Measurements from ENCODE around the gene PIK3C2A.
A peak's percentile ranks its signal among the peaks of the same experiment; 100 is the strongest.

The PIK3C2A gene

GRCh38 chr11:17171916-17172315 is 35.9 kb downstream of the PIK3C2A start:
- DNase-seq = peak in 1 of 2 donors; percentile 45
- no CpG with 5 or more reads among the region's 1 CpG for WGBS (ENCODE audit: extremely low coverage, insufficient coverage, insufficient read length)
- no peak overlapping the region for H3K27ac ChIP-seq (ENCODE audit: low read depth, low read length)
- H3K4ac ChIP-seq (ENCODE audit: low read depth, low read length) = peak overlapping the region; percentile 55
- no peaks in the 10 kb centered on the region for H3K79me1 ChIP-seq (ENCODE audit: low read length)
- no peak overlapping the region for H2BK5ac ChIP-seq (ENCODE audit: low read depth, low read length, poor library complexity)
- no peaks in the 10 kb centered on the region for H3K9me3 ChIP-seq (ENCODE audit: insufficient read depth, low read depth, low read length)
- H3K79me2 ChIP-seq (ENCODE audit: control insufficient read depth, insufficient read depth, low read length, poor library complexity) = no peaks in the 10 kb centered on the region
- H3K9ac ChIP-seq (ENCODE audit: low read length) = no peak overlapping the region
- no peak overlapping the region for H4K12ac ChIP-seq (ENCODE audit: low read depth, low read length)
- peaks cover 0 to 9% of the 10 kb centered on the region in 2 experiments for H3K36me3 ChIP-seq (ENCODE audit: control insufficient read depth in 1 of 2, insufficient read depth in 2 of 2, low read length in 2 of 2)
- H2AK5ac ChIP-seq (ENCODE audit: low read length) = no peak overlapping the region
- H3K27me3 ChIP-seq (ENCODE audit: insufficient read depth, low read length) = no peaks in the 10 kb centered on the region
- H3K14ac ChIP-seq (ENCODE audit: low read length) = no peak overlapping the region
- no peak overlapping the region for H3K4me2 ChIP-seq (ENCODE audit: low read length)
- no peak overlapping the region for H2BK120ac ChIP-seq (ENCODE audit: insufficient read depth, low read length, poor library complexity)
- no peak overlapping the region for H2AFZ ChIP-seq (ENCODE audit: insufficient read depth, low read length, poor library complexity)
- no peak overlapping the region for H4K8ac ChIP-seq (ENCODE audit: low read depth, low read length)
- no peak overlapping the region for H3K18ac ChIP-seq (ENCODE audit: low read length)
- no peak overlapping the region for H2BK12ac ChIP-seq (ENCODE audit: low read length)
- no peak overlapping the region for H4K91ac ChIP-seq (ENCODE audit: low read depth, low read length)
- H3K4me3 ChIP-seq (ENCODE audit: low read depth, low read length) = no peak overlapping the region
- H3K23ac ChIP-seq (ENCODE audit: low read length) = no peak overlapping the region
- H3K4me1 ChIP-seq (ENCODE audit: control insufficient read depth in 1 of 2, insufficient read depth in 2 of 2, low read length in 2 of 2) = peaks cover 0 to 2% of the 10 kb centered on the region in 2 experiments

DNA sequence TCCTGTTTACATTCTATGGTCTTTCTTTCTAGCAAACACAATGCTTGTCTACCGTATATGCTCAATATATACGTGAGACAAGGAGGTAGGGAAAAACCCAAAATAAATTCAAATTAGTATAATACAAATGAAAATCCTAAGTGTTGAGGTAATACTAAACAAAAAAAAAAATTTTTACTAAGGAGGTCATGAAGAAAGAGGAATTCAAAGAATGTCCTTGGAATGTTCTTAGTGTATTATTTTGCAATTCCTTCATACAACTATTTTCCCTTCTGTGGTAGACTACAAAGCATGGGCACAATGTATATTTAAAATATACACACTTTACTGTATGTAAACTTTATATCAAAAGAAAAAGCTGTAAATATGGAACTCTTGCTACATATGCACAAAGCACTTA is 36.4 kb downstream of the PIK3C2A start:
- Histone ChIP-seq H3K9me3 (ENCODE audit: insufficient read depth, low read depth, low read length) (no peaks in the 10 kb centered on the region), H2BK12ac (ENCODE audit: low read length) (no peak overlapping the region), H2AK5ac (ENCODE audit: low read length) (no peak overlapping the region), H3K9ac (ENCODE audit: low read length) (no peak overlapping the region), H3K23ac (ENCODE audit: low read length) (no peak overlapping the region), H3K4ac (ENCODE audit: low read depth, low read length) (no peak overlapping the region), H3K14ac (ENCODE audit: low read length) (no peak overlapping the region), H4K8ac (ENCODE audit: low read depth, low read length) (no peak overlapping the region), H3K79me2 (ENCODE audit: control insufficient read depth, insufficient read depth, low read length, poor library complexity) (no peaks in the 10 kb centered on the region), H3K18ac (ENCODE audit: low read length) (no peak overlapping the region), H3K27ac (ENCODE audit: low read depth, low read length) (no peak overlapping the region), H3K27me3 (ENCODE audit: insufficient read depth, low read length) (no peaks in the 10 kb centered on the region), H3K4me3 (ENCODE audit: low read depth, low read length) (no peak overlapping the region), H4K12ac (ENCODE audit: low read depth, low read length) (no peak overlapping the region), H2BK5ac (ENCODE audit: low read depth, low read length, poor library complexity) (no peak overlapping the region), H2AFZ (ENCODE audit: insufficient read depth, low read length, poor library complexity) (no peak overlapping the region), H3K36me3 (ENCODE audit: control insufficient read depth in 1 of 2, insufficient read depth in 2 of 2, low read length in 2 of 2) (peaks cover 0 to 13% of the 10 kb centered on the region in 2 experiments), H4K91ac (ENCODE audit: low read depth, low read length) (no peak overlapping the region), H3K4me1 (ENCODE audit: control insufficient read depth in 1 of 2, insufficient read depth in 2 of 2, low read length in 2 of 2) (peaks cover 0 to 2% of the 10 kb centered on the region in 2 experiments), H3K79me1 (ENCODE audit: low read length) (no peaks in the 10 kb centered on the region), H3K4me2 (ENCODE audit: low read length) (no peak overlapping the region), H2BK120ac (ENCODE audit: insufficient read depth, low read length, poor library complexity) (no peak overlapping the region)
- peak; percentile 8 to 82 for DNase-seq
- WGBS (ENCODE audit: extremely low coverage, insufficient coverage, insufficient read length) = no CpG with 5 or more reads among the region's 2 CpGs

GRCh38 chr11:17169876-17170275 is 37.9 kb downstream of the PIK3C2A start:
- H3K79me1 ChIP-seq (ENCODE audit: low read length) = no peaks in the 10 kb centered on the region
- no peak overlapping the region for H2AFZ ChIP-seq (ENCODE audit: insufficient read depth, low read length, poor library complexity)
- no peak overlapping the region for H3K14ac ChIP-seq (ENCODE audit: low read length)
- no peak overlapping the region for H3K23ac ChIP-seq (ENCODE audit: low read length)
- H3K18ac ChIP-seq (ENCODE audit: low read length) = no peak overlapping the region
- no peaks in the 10 kb centered on the region for H3K79me2 ChIP-seq (ENCODE audit: control insufficient read depth, insufficient read depth, low read length, poor library complexity)
- no peak overlapping the region for H3K9ac ChIP-seq (ENCODE audit: low read length)
- H3K36me3 ChIP-seq (ENCODE audit: control insufficient read depth in 1 of 2, insufficient read depth in 2 of 2, low read length in 2 of 2) = peaks cover 0 to 13% of the 10 kb centered on the region in 2 experiments
- H3K4me3 ChIP-seq (ENCODE audit: low read depth, low read length) = no peak overlapping the region
- no peak for DNase-seq
- H4K12ac ChIP-seq (ENCODE audit: low read depth, low read length) = no peak overlapping the region
- no peaks in the 10 kb centered on the region for H3K9me3 ChIP-seq (ENCODE audit: insufficient read depth, low read depth, low read length)
- H2AK5ac ChIP-seq (ENCODE audit: low read length) = no peak overlapping the region
- no peak overlapping the region for H2BK120ac ChIP-seq (ENCODE audit: insufficient read depth, low read length, poor library complexity)
- H3K27me3 ChIP-seq (ENCODE audit: insufficient read depth, low read length) = no peaks in the 10 kb centered on the region
- H4K8ac ChIP-seq (ENCODE audit: low read depth, low read length) = no peak overlapping the region
- no peak overlapping the region for H3K27ac ChIP-seq (ENCODE audit: low read depth, low read length)
- peaks cover 0 to 2% of the 10 kb centered on the region in 2 experiments for H3K4me1 ChIP-seq (ENCODE audit: control insufficient read depth in 1 of 2, insufficient read depth in 2 of 2, low read length in 2 of 2)
- no peak overlapping the region for H4K91ac ChIP-seq (ENCODE audit: low read depth, low read length)
- no CpG with 5 or more reads among the region's 1 CpG for WGBS (ENCODE audit: extremely low coverage, insufficient coverage, insufficient read length)
- H2BK5ac ChIP-seq (ENCODE audit: low read depth, low read length, poor library complexity) = no peak overlapping the region
- H3K4ac ChIP-seq (ENCODE audit: low read depth, low read length) = no peak overlapping the region
- no peak overlapping the region for H3K4me2 ChIP-seq (ENCODE audit: low read length)
- H2BK12ac ChIP-seq (ENCODE audit: low read length) = no peak overlapping the region

GRCh38 chr11:17165247-17165890 is 42.4 kb downstream of the PIK3C2A start:
- H3K23ac ChIP-seq (ENCODE audit: low read length) = no peak overlapping the region
- no peak overlapping the region for H3K18ac ChIP-seq (ENCODE audit: low read length)
- DNase-seq = no peak
- H2BK12ac ChIP-seq (ENCODE audit: low read length) = no peak overlapping the region
- no peak overlapping the region for H4K91ac ChIP-seq (ENCODE audit: low read depth, low read length)
- H3K14ac ChIP-seq (ENCODE audit: low read length) = no peak overlapping the region
- H4K8ac ChIP-seq (ENCODE audit: low read depth, low read length) = no peak overlapping the region
- peaks cover 3 to 16% of the 10 kb centered on the region in 2 experiments for H3K36me3 ChIP-seq (ENCODE audit: control insufficient read depth in 1 of 2, insufficient read depth in 2 of 2, low read length in 2 of 2)
- H2BK120ac ChIP-seq (ENCODE audit: insufficient read depth, low read length, poor library complexity) = no peak overlapping the region
- no peak overlapping the region for H4K12ac ChIP-seq (ENCODE audit: low read depth, low read length)
- H3K4me3 ChIP-seq (ENCODE audit: low read depth, low read length) = no peak overlapping the region
- H2AFZ ChIP-seq (ENCODE audit: insufficient read depth, low read length, poor library complexity) = no peak overlapping the region
- H3K27me3 ChIP-seq (ENCODE audit: insufficient read depth, low read length) = no peaks in the 10 kb centered on the region
- H3K27ac ChIP-seq (ENCODE audit: low read depth, low read length) = no peak overlapping the region
- H3K4me1 ChIP-seq (ENCODE audit: control insufficient read depth in 1 of 2, insufficient read depth in 2 of 2, low read length in 2 of 2) = no peaks in the 10 kb centered on the region
- peaks cover 2% of the 10 kb centered on the region for H3K79me2 ChIP-seq (ENCODE audit: control insufficient read depth, insufficient read depth, low read length, poor library complexity)
- no peaks in the 10 kb centered on the region for H3K9me3 ChIP-seq (ENCODE audit: insufficient read depth, low read depth, low read length)
- no CpG with 5 or more reads among the region's 11 CpGs for WGBS (ENCODE audit: extremely low coverage, insufficient coverage, insufficient read length)
- H3K9ac ChIP-seq (ENCODE audit: low read length) = no peak overlapping the region
- H2AK5ac ChIP-seq (ENCODE audit: low read length) = no peak overlapping the region
- H3K4me2 ChIP-seq (ENCODE audit: low read length) = no peak overlapping the region
- no peak overlapping the region for H3K4ac ChIP-seq (ENCODE audit: low read depth, low read length)
- no peak overlapping the region for H2BK5ac ChIP-seq (ENCODE audit: low read depth, low read length, poor library complexity)
- no peaks in the 10 kb centered on the region for H3K79me1 ChIP-seq (ENCODE audit: low read length)
